Measurements from ENCODE around the gene SLC39A11. TPM values are rescaled to one million over a fixed set of nuclear protein-coding genes. Genes with fewer than 3 reads are reported as not detected.

The SLC39A11 gene
- total RNA-seq, 1 experiment from 2014 or later, result 18.9 TPM

DNA sequence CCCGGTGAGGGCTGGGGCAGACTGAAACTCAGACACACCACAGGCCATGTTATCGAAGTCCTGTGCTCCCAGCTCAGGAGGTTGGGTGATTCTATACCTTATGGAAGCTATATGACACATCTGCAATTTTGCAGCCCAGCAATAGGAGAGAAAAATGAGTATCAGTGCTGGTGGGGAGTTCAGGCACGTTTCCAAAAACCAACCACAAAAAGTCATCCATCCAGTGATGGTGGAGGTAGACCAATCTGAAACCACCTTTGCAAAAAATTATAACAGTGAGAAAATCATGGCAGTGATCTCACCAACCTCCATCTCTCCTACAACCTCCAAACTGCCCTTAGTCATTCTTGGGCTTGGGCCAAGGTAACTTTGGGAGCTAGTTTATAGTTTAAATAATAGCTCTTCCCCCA lies 327.9 kb downstream of the SLC39A11 start:
- Mint-ChIP-seq H3K36me3 (peaks cover 24% of the 10 kb centered on the region), H3K4me3 (no peak overlapping the region), H3K27me3 (ENCODE audit: low read depth) (peaks cover 84% of the 10 kb centered on the region), H3K4me1 (peaks cover 4% of the 10 kb centered on the region; the same call in 1 of the 2 replicates), H3K9me3 (peaks cover 32% of the 10 kb centered on the region), H3K27ac (no peak overlapping the region)
- POLR2A ChIA-PET, result no interaction called here
- TF ChIP-seq RORB (CRISPR knock-in tag; IDR thresholded peaks at IDR 0.05) (no peak), ARID4B (CRISPR knock-in tag; IDR thresholded peaks at IDR 0.05; ENCODE audit: borderline replicate concordance) (no peak), JAZF1 (CRISPR knock-in tag; IDR thresholded peaks at IDR 0.05) (no peak), CDX4 (CRISPR knock-in tag; IDR thresholded peaks at IDR 0.05; ENCODE audit: borderline replicate concordance) (no peak), ZSCAN18 (CRISPR knock-in tag; IDR thresholded peaks at IDR 0.05) (no peak), PRRX2 (CRISPR knock-in tag; IDR thresholded peaks at IDR 0.05) (no peak), MXD4 (CRISPR knock-in tag; IDR thresholded peaks at IDR 0.05; ENCODE audit: borderline replicate concordance) (no peak), ATF3 (CRISPR knock-in tag; conservative IDR thresholded peaks at IDR 0.05) (no peak), CREM (CRISPR knock-in tag; IDR thresholded peaks at IDR 0.05) (no peak), ZMAT4 (CRISPR knock-in tag; IDR thresholded peaks at IDR 0.05) (no peak), NR3C1 (CRISPR knock-in tag; conservative IDR thresholded peaks at IDR 0.05; ENCODE audit: low read depth) (no peak), ZNF512 (CRISPR knock-in tag; IDR thresholded peaks at IDR 0.05; ENCODE audit: borderline replicate concordance) (no peak), ZBTB21 (CRISPR knock-in tag; IDR thresholded peaks at IDR 0.05; ENCODE audit: borderline replicate concordance) (no peak), NFYB (CRISPR knock-in tag; conservative IDR thresholded peaks at IDR 0.05; ENCODE audit: low read depth) (no peak)
- TF ChIP-seq, protein P1, sequence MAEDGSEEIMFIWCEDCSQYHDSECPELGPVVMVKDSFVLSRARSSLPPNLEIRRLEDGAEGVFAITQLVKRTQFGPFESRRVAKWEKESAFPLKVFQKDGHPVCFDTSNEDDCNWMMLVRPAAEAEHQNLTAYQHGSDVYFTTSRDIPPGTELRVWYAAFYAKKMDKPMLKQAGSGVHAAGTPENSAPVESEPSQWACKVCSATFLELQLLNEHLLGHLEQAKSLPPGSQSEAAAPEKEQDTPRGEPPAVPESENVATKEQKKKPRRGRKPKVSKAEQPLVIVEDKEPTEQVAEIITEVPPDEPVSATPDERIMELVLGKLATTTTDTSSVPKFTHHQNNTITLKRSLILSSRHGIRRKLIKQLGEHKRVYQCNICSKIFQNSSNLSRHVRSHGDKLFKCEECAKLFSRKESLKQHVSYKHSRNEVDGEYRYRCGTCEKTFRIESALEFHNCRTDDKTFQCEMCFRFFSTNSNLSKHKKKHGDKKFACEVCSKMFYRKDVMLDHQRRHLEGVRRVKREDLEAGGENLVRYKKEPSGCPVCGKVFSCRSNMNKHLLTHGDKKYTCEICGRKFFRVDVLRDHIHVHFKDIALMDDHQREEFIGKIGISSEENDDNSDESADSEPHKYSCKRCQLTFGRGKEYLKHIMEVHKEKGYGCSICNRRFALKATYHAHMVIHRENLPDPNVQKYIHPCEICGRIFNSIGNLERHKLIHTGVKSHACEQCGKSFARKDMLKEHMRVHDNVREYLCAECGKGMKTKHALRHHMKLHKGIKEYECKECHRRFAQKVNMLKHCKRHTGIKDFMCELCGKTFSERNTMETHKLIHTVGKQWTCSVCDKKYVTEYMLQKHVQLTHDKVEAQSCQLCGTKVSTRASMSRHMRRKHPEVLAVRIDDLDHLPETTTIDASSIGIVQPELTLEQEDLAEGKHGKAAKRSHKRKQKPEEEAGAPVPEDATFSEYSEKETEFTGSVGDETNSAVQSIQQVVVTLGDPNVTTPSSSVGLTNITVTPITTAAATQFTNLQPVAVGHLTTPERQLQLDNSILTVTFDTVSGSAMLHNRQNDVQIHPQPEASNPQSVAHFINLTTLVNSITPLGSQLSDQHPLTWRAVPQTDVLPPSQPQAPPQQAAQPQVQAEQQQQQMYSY (CRISPR knock-in tag; IDR thresholded peaks at IDR 0.05), result no peak
- TF ChIP-seq, protein P2, sequence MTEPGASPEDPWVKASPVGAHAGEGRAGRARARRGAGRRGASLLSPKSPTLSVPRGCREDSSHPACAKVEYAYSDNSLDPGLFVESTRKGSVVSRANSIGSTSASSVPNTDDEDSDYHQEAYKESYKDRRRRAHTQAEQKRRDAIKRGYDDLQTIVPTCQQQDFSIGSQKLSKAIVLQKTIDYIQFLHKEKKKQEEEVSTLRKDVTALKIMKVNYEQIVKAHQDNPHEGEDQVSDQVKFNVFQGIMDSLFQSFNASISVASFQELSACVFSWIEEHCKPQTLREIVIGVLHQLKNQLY (CRISPR knock-in tag; IDR thresholded peaks at IDR 0.05), result no peak
- TF ChIP-seq, protein P3, sequence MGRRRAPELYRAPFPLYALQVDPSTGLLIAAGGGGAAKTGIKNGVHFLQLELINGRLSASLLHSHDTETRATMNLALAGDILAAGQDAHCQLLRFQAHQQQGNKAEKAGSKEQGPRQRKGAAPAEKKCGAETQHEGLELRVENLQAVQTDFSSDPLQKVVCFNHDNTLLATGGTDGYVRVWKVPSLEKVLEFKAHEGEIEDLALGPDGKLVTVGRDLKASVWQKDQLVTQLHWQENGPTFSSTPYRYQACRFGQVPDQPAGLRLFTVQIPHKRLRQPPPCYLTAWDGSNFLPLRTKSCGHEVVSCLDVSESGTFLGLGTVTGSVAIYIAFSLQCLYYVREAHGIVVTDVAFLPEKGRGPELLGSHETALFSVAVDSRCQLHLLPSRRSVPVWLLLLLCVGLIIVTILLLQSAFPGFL (CRISPR knock-in tag; IDR thresholded peaks at IDR 0.05; ENCODE audit: borderline replicate concordance), result no peak
- TF ChIP-seq, protein P4, sequence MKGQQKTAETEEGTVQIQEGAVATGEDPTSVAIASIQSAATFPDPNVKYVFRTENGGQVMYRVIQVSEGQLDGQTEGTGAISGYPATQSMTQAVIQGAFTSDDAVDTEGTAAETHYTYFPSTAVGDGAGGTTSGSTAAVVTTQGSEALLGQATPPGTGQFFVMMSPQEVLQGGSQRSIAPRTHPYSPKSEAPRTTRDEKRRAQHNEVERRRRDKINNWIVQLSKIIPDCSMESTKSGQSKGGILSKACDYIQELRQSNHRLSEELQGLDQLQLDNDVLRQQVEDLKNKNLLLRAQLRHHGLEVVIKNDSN (CRISPR knock-in tag; IDR thresholded peaks at IDR 0.05), result no peak
- no peak for DNase-seq (ENCODE audit: low spot score)
- no peak for ATAC-seq
- CTCF ChIA-PET, result interaction anchor here (1.3 to 1.6 kb wide), 2 partner anchors 11 to 37 kb away, joined by 5 to 9 read pairs; no protein-coding TSS in a partner anchor
